NCI-H82 (cell line): ENCODE data around the gene GNAS.
"Not testable (repeated sequence)": the region's sequence is repeated elsewhere in the genome, so short reads cannot be mapped to it uniquely, and the experiment has no call there.

Experiments
- DNase-seq: peaks from one replicate; lab custom pipeline; 2025; lab: John Stamatoyannopoulos, UW

Gene GNAS

DNA sequence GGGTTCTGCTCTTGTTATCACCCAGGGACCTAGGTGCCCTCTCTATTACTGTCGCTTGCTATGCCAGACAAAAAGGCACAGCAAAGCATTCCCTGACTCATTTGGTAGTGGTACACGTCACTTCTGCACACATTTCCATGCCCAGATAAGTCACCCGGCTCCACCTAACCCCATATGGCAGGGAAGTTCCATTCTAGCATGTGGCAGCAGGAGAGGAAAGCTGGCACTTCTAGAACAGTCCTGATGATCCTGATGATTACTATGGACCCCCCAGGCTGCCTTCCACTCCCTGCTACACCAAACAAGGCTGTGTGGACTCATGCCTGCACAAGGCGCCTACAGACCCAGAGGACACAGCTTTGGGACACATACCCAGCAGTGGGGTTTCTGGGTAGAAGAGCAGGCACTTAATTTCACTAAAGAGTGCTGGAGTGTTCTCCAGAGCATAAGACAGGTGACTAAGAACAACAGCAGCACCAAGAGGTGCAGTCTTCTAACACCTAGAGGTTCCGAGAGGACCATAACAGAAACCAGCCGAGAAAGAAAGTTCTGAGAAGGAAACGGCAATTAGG is 75.1 kb downstream of the GNAS start:
- no peak for DNase-seq

DNA sequence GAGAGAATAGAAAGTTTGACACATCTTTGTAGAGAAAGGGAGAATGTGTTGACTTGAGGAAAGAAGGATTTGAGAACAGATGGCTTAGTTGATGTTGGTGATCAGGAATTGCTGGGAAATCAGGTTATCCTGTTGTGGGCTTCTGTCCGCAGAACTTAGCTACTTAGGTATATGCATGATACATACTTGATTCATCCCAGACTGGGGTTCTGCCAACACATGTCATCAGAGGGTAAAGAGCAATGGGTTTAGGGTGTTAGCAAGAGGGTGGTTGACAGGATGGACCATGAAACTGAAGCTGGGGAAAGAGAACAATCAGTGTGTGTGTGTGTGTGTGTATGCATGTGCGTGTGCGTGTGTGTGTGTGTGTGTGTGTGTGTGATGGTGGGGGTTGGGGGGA is 78.0 kb downstream of the GNAS start:
- DNase-seq: peak; percentile 22

- DNase-seq: no peak
Observed at GRCh38 chr20:58932170-58932569, 79.7 kb downstream of the GNAS start.

DNA sequence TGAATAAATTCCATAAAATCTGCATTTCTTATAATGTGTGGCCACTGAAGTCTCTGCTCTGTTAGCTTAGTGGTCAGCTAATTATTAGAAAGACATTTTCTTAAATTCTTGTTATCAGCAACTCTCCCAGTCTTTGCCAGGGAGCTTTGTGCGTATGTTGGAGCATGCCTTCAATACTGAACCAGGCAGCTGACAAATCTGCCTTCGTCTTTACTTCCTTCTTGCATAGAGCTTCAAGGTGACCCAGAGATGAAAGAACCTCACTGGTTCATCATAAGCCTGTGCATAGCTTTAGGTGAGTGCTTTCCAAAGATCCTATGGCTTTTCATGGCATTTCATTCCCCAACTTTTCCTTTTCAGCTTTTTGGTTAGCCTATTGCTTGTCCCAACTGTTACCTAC is 85.6 kb downstream of the GNAS start:
- DNase-seq: no peak

- no peak for DNase-seq
Observed at GRCh38 chr20:58938541-58938940, 86.0 kb downstream of the GNAS start.

DNA sequence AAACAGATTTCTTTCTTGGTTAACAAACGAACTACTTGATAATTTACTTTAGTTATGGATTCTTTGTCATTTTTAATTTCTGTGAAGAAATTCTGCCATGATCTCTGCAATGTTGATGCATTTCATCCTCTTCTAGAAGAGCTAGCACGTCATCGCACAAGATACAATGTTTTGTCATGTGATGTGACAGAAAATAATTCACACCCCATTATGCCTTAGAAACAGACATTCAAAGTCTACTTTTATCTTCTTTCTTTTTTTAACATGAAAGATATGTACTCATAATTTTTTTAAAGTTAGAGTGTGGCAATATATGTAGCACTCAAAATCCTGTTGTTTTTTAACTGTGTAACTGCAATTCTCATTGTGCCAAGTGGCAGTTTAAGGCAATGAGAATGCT is 89.0 kb downstream of the GNAS start:
- no peak for DNase-seq

GRCh38 chr20:58942549-58942948 is 90.0 kb downstream of the GNAS start:
- no peak for DNase-seq

GRCh38 chr20:58944610-58945009 is 92.1 kb downstream of the GNAS start:
- DNase-seq: no peak

GRCh38 chr20:58945965-58946631 is 93.6 kb downstream of the GNAS start:
- no peak for DNase-seq

GRCh38 chr20:58947797-58948388 is 95.4 kb downstream of the GNAS start:
- DNase-seq: not testable (repeated sequence)

GRCh38 chr20:58950603-58951002 is 98.1 kb downstream of the GNAS start:
- DNase-seq: no peak

GRCh38 chr20:58953050-58953449 is 100.5 kb downstream of the GNAS start:
- no peak for DNase-seq

- DNase-seq: no peak
Observed at GRCh38 chr20:58956078-58956477, 103.6 kb downstream of the GNAS start.

DNA sequence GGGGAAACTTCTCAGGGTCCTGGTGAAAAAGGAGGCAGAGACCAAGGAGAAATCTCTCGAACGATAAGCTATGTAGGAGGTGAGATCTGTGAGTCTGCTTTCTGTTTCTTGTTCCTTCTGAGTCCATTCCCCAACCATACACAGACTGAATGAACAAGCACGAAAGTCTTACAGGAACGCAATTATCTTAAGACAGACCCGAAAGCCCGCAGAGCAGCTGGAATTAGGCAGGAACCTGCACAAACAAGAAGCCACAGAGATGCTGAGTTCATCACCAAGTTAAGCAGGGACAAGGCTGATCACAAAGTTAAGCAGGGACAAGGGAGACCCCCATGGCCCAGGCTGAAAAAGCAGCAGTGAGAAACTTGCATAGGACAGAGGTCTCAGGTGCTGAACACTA is 107.1 kb downstream of the GNAS start:
- no peak for DNase-seq
